Fibroblast of lung (primary cell): ENCODE measurements around the gene BMP3. TPM values are rescaled to one million over a fixed set of nuclear protein-coding genes. Genes with fewer than 3 reads are reported as not detected.
"Not testable (repeated sequence)": the region's sequence is repeated elsewhere in the genome, so short reads cannot be mapped to it uniquely, and the experiment has no call there.

Experiments
- DNase-seq, 2 donors: peaks; one replicate each; pipeline versions ENCODE4 v3.0.0 to v3.0.0-alpha.2; 2010; ENCODE audit warnings: low read depth in 2 of 2
- H2AFZ ChIP-seq: 2 replicates; pipeline ENCODE4 v1.5.1; 2012; ENCODE audit warnings: low read length, control low read depth, inconsistent platforms
- H3K27ac ChIP-seq: 2 replicates; pipeline ENCODE4 v1.5.1; 2011; ENCODE audit warnings: low read length, control low read depth; ENCODE audit not compliant: insufficient read depth
- H3K27me3 ChIP-seq: 2 replicates; pipeline ENCODE4 v1.5.1; 2011; ENCODE audit warnings: mild to moderate bottlenecking, low read length; ENCODE audit not compliant: control insufficient read depth, insufficient read depth
- H3K36me3 ChIP-seq: 2 replicates; pipeline ENCODE4 v1.5.1; 2011; ENCODE audit warnings: low read length; ENCODE audit not compliant: control insufficient read depth, insufficient read depth
- H3K4me1 ChIP-seq: 2 replicates; pipeline ENCODE4 v1.5.1; 2011; ENCODE audit warnings: low read length; ENCODE audit not compliant: control insufficient read depth, insufficient read depth; ENCODE audit errors: extremely low read depth
- H3K4me2 ChIP-seq: 2 replicates; pipeline ENCODE4 v1.5.1; 2011; ENCODE audit warnings: low read length, control low read depth; ENCODE audit not compliant: insufficient read depth; ENCODE audit errors: extremely low read depth
- H3K4me3 ChIP-seq, 4 experiments: fragments of 200-600 bp in 1 of 4; sonication (generic) in 1 of 4; replicated peaks in 1 of 4; 2 replicates each; pipeline ENCODE4 v1.5.1; 2011 to 2016; ENCODE audit warnings: low read length in 4 of 4, low read depth in 3 of 4, mild to moderate bottlenecking in 3 of 4, control low read depth in 2 of 4, inconsistent platforms in 1 of 4, mixed read lengths in 1 of 4; ENCODE audit not compliant: insufficient read depth in 1 of 4; ENCODE audit errors: control extremely low read depth in 1 of 4
- H3K79me2 ChIP-seq: 2 replicates; pipeline ENCODE4 v1.5.1; 2012; ENCODE audit warnings: mild to moderate bottlenecking, low read length, inconsistent platforms; ENCODE audit not compliant: control insufficient read depth, insufficient read depth
- H3K9ac ChIP-seq: 2 replicates; pipeline ENCODE4 v1.5.1; 2011; ENCODE audit warnings: mild to moderate bottlenecking, low read length, control low read depth; ENCODE audit not compliant: insufficient read depth
- H3K9me3 ChIP-seq: 2 replicates; pipeline ENCODE4 v1.5.1; 2012; ENCODE audit warnings: low read depth, low read length; ENCODE audit not compliant: control insufficient read depth, insufficient read depth
- H4K20me1 ChIP-seq: 2 replicates; pipeline ENCODE4 v1.5.1; 2011; ENCODE audit warnings: low read length; ENCODE audit not compliant: control insufficient read depth, insufficient read depth; ENCODE audit errors: extremely low read depth
- CTCF ChIP-seq, 2 donors: IDR thresholded peaks in 1 of 2; conservative IDR thresholded peaks in 1 of 2; 1 replicate in 1 of 2; 2 replicates in 1 of 2; pipeline ENCODE4 v1.5.1; 2011 to 2012; ENCODE audit warnings: low read length in 2 of 2, control low read depth in 1 of 2, inconsistent platforms in 1 of 2, low read depth in 1 of 2, mild to moderate bottlenecking in 1 of 2
- EZH2 ChIP-seq: IDR thresholded peaks from 2 replicates; pipeline ENCODE4 v1.5.1; 2012; ENCODE audit warnings: low read length, control low read depth, mild to moderate bottlenecking; ENCODE audit errors: missing control alignments
- polyA plus RNA-seq, 2 donors: library from polyadenylated mRNA; depleted of rRNA in 1 of 2; stranded (reverse) in 1 of 2; unstranded in 1 of 2; fragments of >200 nt; gene quantifications; 2 replicates each; pipeline ENCODE4 v1.2.1, GENCODE V29; 2011 to 2012; ENCODE audit warnings: missing spikeins in 1 of 2
- total RNA-seq: library from RNA; depleted of rRNA; stranded (reverse); fragments of >200 nt; gene quantifications from 2 replicates; pipeline ENCODE4 v1.2.1, GENCODE V29; 2014

BMP3 gene
- total and polyA plus RNA-seq, 2 donors (not counting 1 experiment from before 2014, with no cell fraction given): 0.05 to 0.17 TPM

DNA sequence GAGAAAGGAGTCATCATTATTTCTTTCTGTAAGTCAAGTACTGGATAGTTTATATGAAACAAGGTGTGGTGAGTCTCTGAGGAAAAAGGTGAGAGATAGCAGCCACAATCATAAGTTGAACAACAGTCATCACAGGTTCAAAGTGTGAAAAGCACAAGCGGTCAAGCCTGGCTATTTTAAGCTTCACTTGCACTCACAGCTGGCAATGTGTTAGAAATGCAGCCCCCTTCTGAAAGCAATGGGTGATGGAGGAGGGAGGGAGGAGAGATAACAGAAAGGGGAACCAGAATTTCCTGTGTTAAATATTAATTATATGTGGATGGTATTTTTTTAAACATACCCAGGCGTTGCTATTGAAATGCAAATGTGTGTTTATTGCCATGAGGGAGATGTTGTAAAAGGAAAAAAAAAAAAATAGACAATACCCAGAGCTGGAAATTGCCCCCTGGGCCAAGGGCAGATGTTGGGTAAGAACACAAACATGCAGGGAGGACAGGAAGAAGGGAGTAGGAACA, 26.9 kb upstream of the BMP3 start:
- H3K27ac ChIP-seq: no peak overlapping the region
- no peaks in the 10 kb centered on the region for H3K9me3 ChIP-seq
- H4K20me1 ChIP-seq: no peaks in the 10 kb centered on the region
- H3K9ac ChIP-seq: no peak overlapping the region
- no peak for TF ChIP-seq CTCF (conservative IDR thresholded peaks at IDR 0.05 in 1 of 2, IDR thresholded peaks at IDR 0.05 in 1 of 2; ENCODE audit: low read depth in 1 of 2, low read length in 2 of 2)
- no peak for TF ChIP-seq EZH2
- no peak overlapping the region for H2AFZ ChIP-seq
- H3K4me3 ChIP-seq: no peak overlapping the region
- no peak for DNase-seq
- no peaks in the 10 kb centered on the region for H3K36me3 ChIP-seq
- no peaks in the 10 kb centered on the region for H3K79me2 ChIP-seq
- no peak overlapping the region for H3K4me2 ChIP-seq
- no peaks in the 10 kb centered on the region for H3K4me1 ChIP-seq
- no peaks in the 10 kb centered on the region for H3K27me3 ChIP-seq

GRCh38 chr4:81007417-81007816, 23.1 kb upstream of the BMP3 start:
- no peaks in the 10 kb centered on the region for H3K4me1 ChIP-seq
- DNase-seq: no peak

GRCh38 chr4:81016566-81016965, 13.9 kb upstream of the BMP3 start:
- not testable (repeated sequence) for H4K20me1 ChIP-seq, H3K4me1 ChIP-seq, H3K9me3 ChIP-seq, H3K27me3 ChIP-seq, H3K79me2 ChIP-seq, H3K36me3 ChIP-seq, H3K4me2 ChIP-seq, H3K4me3 ChIP-seq, H2AFZ ChIP-seq, DNase-seq, H3K9ac ChIP-seq, H3K27ac ChIP-seq

More at GRCh38 chr4:81007417-81007816, 23.1 kb upstream of the BMP3 start:
- no peak overlapping the region for H3K4me3 ChIP-seq
- H2AFZ ChIP-seq: no peak overlapping the region
- no peak overlapping the region for H3K9ac ChIP-seq
- no peak for TF ChIP-seq CTCF (conservative IDR thresholded peaks at IDR 0.05 in 1 of 2, IDR thresholded peaks at IDR 0.05 in 1 of 2; ENCODE audit: low read depth in 1 of 2, low read length in 2 of 2)
- TF ChIP-seq EZH2: no peak
- no peak overlapping the region for H3K4me2 ChIP-seq
- no peaks in the 10 kb centered on the region for H3K27me3 ChIP-seq
- H3K79me2 ChIP-seq: no peaks in the 10 kb centered on the region
- no peak overlapping the region for H3K27ac ChIP-seq
- H3K9me3 ChIP-seq: no peaks in the 10 kb centered on the region
- no peaks in the 10 kb centered on the region for H4K20me1 ChIP-seq
- no peaks in the 10 kb centered on the region for H3K36me3 ChIP-seq
